SIG-M5 treated with dmso at 0.1 percent for 504 hours (cell line): ENCODE measurements around the gene CHD5.

ENCODE experiments used
- DNase-seq: peaks from one replicate; lab custom pipeline; 2025; ENCODE audit not compliant: unreplicated experiment; lab: John Stamatoyannopoulos, UW

The CHD5 gene

GRCh38 chr1:6113745-6114144 lies 66.4 kb downstream of the CHD5 start:
- DNase-seq = no peak

GRCh38 chr1:6113116-6113515 lies 67.0 kb downstream of the CHD5 start:
- DNase-seq = no peak

- DNase-seq = no peak
Observed at GRCh38 chr1:6112690-6113005, 67.5 kb downstream of the CHD5 start.

GRCh38 chr1:6111991-6112689 lies 68.0 kb downstream of the CHD5 start:
- DNase-seq = no peak

- no peak for DNase-seq
Observed at GRCh38 chr1:6111571-6111970, 68.5 kb downstream of the CHD5 start.

- DNase-seq = no peak
Observed at GRCh38 chr1:6110326-6110725, 69.8 kb downstream of the CHD5 start.

- no peak for DNase-seq
Observed at GRCh38 chr1:6109688-6110087, 70.4 kb downstream of the CHD5 start.

GRCh38 chr1:6108937-6109614 lies 71.0 kb downstream of the CHD5 start:
- peak; percentile 30 for DNase-seq

- no peak for DNase-seq
Observed at GRCh38 chr1:6108476-6108875, 71.6 kb downstream of the CHD5 start.

- DNase-seq = no peak
Observed at GRCh38 chr1:6107409-6108356, 72.4 kb downstream of the CHD5 start.

- DNase-seq = no peak
Observed at GRCh38 chr1:6106977-6107376, 73.1 kb downstream of the CHD5 start.

- DNase-seq = no peak
Observed at GRCh38 chr1:6106321-6106731, 73.8 kb downstream of the CHD5 start.

GRCh38 chr1:6105763-6106162 lies 74.4 kb downstream of the CHD5 start:
- no peak for DNase-seq

- no peak for DNase-seq
Observed at GRCh38 chr1:6105218-6105679, 74.9 kb downstream of the CHD5 start.

GRCh38 chr1:6104631-6105030 lies 75.5 kb downstream of the CHD5 start:
- DNase-seq = no peak

GRCh38 chr1:6103854-6104530 lies 76.1 kb downstream of the CHD5 start:
- DNase-seq = no peak

- DNase-seq = no peak
Observed at GRCh38 chr1:6103111-6103853, 76.8 kb downstream of the CHD5 start.

GRCh38 chr1:6102532-6102845 lies 77.6 kb downstream of the CHD5 start:
- no peak for DNase-seq

GRCh38 chr1:6101826-6102531 lies 78.1 kb downstream of the CHD5 start:
- DNase-seq = no peak
